ENCODE results near the gene SNAPC1. TPM values are rescaled to one million over a fixed set of nuclear protein-coding genes. Genes with fewer than 3 reads are reported as not detected.

The SNAPC1 gene
- total and polyA plus RNA-seq, 10 of the 15 experiments (the other 5 are each of a cell fraction or from before 2014, with no cell fraction given): 4.5 to 12.0 (median 7.4) TPM

GRCh38 chr14:61841145-61841544 is 78.9 kb downstream of the SNAPC1 start (continued):
- no peak for TF ChIP-seq CUX1 (IDR thresholded peaks at IDR 0.05; ENCODE audit: insufficient replicate concordance, low read depth, low read length)
- no peak for TF ChIP-seq HDGF (IDR thresholded peaks at IDR 0.05)
- TF ChIP-seq BACH1 (IDR thresholded peaks at IDR 0.05; ENCODE audit: borderline replicate concordance): no peak
- no peak for TF ChIP-seq ATF2 (IDR thresholded peaks at IDR 0.05; ENCODE audit: low read length)
- no peak for TF ChIP-seq IKZF1 (conservative IDR thresholded peaks at IDR 0.05)
- TF ChIP-seq ZNF274 (IDR thresholded peaks at IDR 0.05; ENCODE audit: insufficient read depth, insufficient read length): no peak
- TF ChIP-seq IRF3 (IDR thresholded peaks at IDR 0.05): no peak
- TF ChIP-seq ATF3 (IDR thresholded peaks at IDR 0.05; ENCODE audit: borderline replicate concordance, extremely low read depth, low read depth, low read length): no peak
- no peak for TF ChIP-seq FOXK2 (IDR thresholded peaks at IDR 0.05)
- TF ChIP-seq MEF2A (IDR thresholded peaks at IDR 0.05; ENCODE audit: insufficient read depth, low read depth, low read length): no peak
- TF ChIP-seq CREM (IDR thresholded peaks at IDR 0.05; ENCODE audit: low read depth): no peak

Other genes with a start within 250 kb of the SNAPC1 start
- 89.4 and 91.4 TPM in 2 replicates for gene HIF1A, start 66.9 kb upstream of the SNAPC1 start, total RNA-seq (2014; rRNA removed)
- gene HIF1A, start 66.9 kb upstream of the SNAPC1 start, total RNA-seq (2014; rRNA removed; fragmentation: Illumina TruSeq; extraction: Trizol): 90.7 and 91.9 TPM in 2 replicates
- 80.7 and 84.4 TPM in 2 replicates for gene HIF1A, start 66.9 kb upstream of the SNAPC1 start, total RNA-seq (2021)
- 97.0 and 107 TPM in 2 replicates for gene HIF1A, start 66.9 kb upstream of the SNAPC1 start, polyA plus RNA-seq (2011; rRNA removed)
- 83.3 and 103 TPM in 2 replicates for gene HIF1A, start 66.9 kb upstream of the SNAPC1 start, polyA plus RNA-seq (2014; fragmentation: Illumina TruSeq; extraction: Trizol)
- gene HIF1A, start 66.9 kb upstream of the SNAPC1 start, polyA plus RNA-seq (2014; fragmentation: Nextera tagmentation; extraction: Ambion mirVana): 10 to 100 TPM; 18.3 to 22.3 TPM
- gene HIF1A, start 66.9 kb upstream of the SNAPC1 start, polyA plus RNA-seq (2014; rRNA removed): 51.9 and 65.7 TPM in 2 replicates
- 10 to 100 TPM; 66.7 to 69.9 TPM for gene HIF1A, start 66.9 kb upstream of the SNAPC1 start, polyA plus RNA-seq (2016; fragmentation: Nextera tagmentation; extraction: Ambion mirVana)
- gene SYT16, start 50.3 kb downstream of the SNAPC1 start, total RNA-seq (2014; rRNA removed): under 0.01 and 0.16 TPM in 2 replicates
- 0.13 and 0.14 TPM in 2 replicates for gene SYT16, start 50.3 kb downstream of the SNAPC1 start, total RNA-seq (2014; rRNA removed; fragmentation: Illumina TruSeq; extraction: Trizol)
- gene SYT16, start 50.3 kb downstream of the SNAPC1 start, total RNA-seq (2021): 0.08 and 0.16 TPM in 2 replicates
- gene SYT16, start 50.3 kb downstream of the SNAPC1 start, polyA plus RNA-seq (2011; rRNA removed): 0.04 and 0.09 TPM in 2 replicates
- 0.06 and 0.10 TPM in 2 replicates for gene SYT16, start 50.3 kb downstream of the SNAPC1 start, polyA plus RNA-seq (2014; fragmentation: Illumina TruSeq; extraction: Trizol)
- gene SYT16, start 50.3 kb downstream of the SNAPC1 start, polyA plus RNA-seq (2014; fragmentation: Nextera tagmentation; extraction: Ambion mirVana): under 1 TPM; 0.04 to 0.11 TPM
- 0.05 and 0.09 TPM in 2 replicates for gene SYT16, start 50.3 kb downstream of the SNAPC1 start, polyA plus RNA-seq (2014; rRNA removed)
- gene SYT16, start 50.3 kb downstream of the SNAPC1 start, polyA plus RNA-seq (2016; fragmentation: Nextera tagmentation; extraction: Ambion mirVana): under 1 TPM in 1 of 2 experiments, not detected in 1; 0.08 TPM

Data from GM12878 (cell line).